H1 (cell line): ENCODE data around the gene PCDHA5. TPM values are rescaled to one million over a fixed set of nuclear protein-coding genes. Genes with fewer than 3 reads are reported as not detected.
"Not testable (repeated sequence)": the region's sequence is repeated elsewhere in the genome, so short reads cannot be mapped to it uniquely, and the experiment has no call there.

Experiments used
- CTCF ChIA-PET: fragments of 300-600 bp; sonication (Branson Sonifier 250); formaldehyde crosslinking; loops from one replicate; lab custom pipeline; 2021; ENCODE audit not compliant: partially characterized antibody; lab: Charles Lee
- POLR2A ChIA-PET: fragments of 300-600 bp; sonication (Branson Sonifier 250); formaldehyde crosslinking; loops from one replicate; lab custom pipeline; 2021; ENCODE audit warnings: inconsistent platforms; ENCODE audit not compliant: partially characterized antibody; lab: Charles Lee
- DNase-seq, 2 experiments: peaks; one replicate each; pipeline versions ENCODE4 v3.0.0 to v3.0.0-alpha.2; 2010 to 2022; ENCODE audit warnings: low spot score in 2 of 2, low read depth in 1 of 2, mixed read lengths in 1 of 2
- FAIRE-seq: peaks from 2 replicates; lab custom pipeline; 2011; peaks lifted over from hg19 to GRCh38; lab: Jason Lieb, UNC
- H2AFZ ChIP-seq: 2 replicates; pipeline ENCODE4 v1.8.1; 2012; ENCODE audit warnings: low read length, inconsistent platforms
- H2AK5ac ChIP-seq: 2 replicates; pipeline ENCODE4 v1.6.1; 2013; ENCODE audit warnings: low read depth, low read length
- H2BK120ac ChIP-seq: replicated peaks from 2 replicates; pipeline ENCODE3; 2013; ENCODE audit warnings: low read depth, low read length, inconsistent platforms
- H2BK12ac ChIP-seq: 2 replicates; pipeline ENCODE4 v1.6.1; 2013; ENCODE audit warnings: low read depth, low read length
- H2BK15ac ChIP-seq: 2 replicates; pipeline ENCODE4 v1.6.1; 2013; ENCODE audit warnings: low read length
- H2BK20ac ChIP-seq: 2 replicates; pipeline ENCODE4 v1.6.1; 2013; ENCODE audit warnings: low read length
- H2BK5ac ChIP-seq: 2 replicates; pipeline ENCODE4 v1.6.1; 2013; ENCODE audit warnings: low read depth, low read length
- H3K14ac ChIP-seq: 2 replicates; pipeline ENCODE4 v1.6.1; 2013; ENCODE audit warnings: inconsistent platforms; ENCODE audit not compliant: insufficient read length
- H3K18ac ChIP-seq: 2 replicates; pipeline ENCODE4 v1.6.1; 2013; ENCODE audit warnings: low read length; ENCODE audit errors: extremely low read depth
- H3K23ac ChIP-seq: 2 replicates; pipeline ENCODE4 v1.6.1; 2013; ENCODE audit warnings: inconsistent platforms; ENCODE audit not compliant: insufficient read length
- H3K23me2 ChIP-seq: 2 replicates; pipeline ENCODE4 v1.6.1; 2013; ENCODE audit warnings: low read depth, low read length
- H3K27ac ChIP-seq: 2 replicates; pipeline ENCODE4 v1.6.1; 2011; ENCODE audit warnings: low read depth, low read length, inconsistent platforms
- H3K27me3 ChIP-seq, 4 experiments: replicated peaks in 1 of 4; 1 replicate in 1 of 4; 2 replicates in 3 of 4; pipeline versions ENCODE4 v1.6.1 to v1.8.1; 2011 to 2013; ENCODE audit warnings: low read length in 3 of 4, mild to moderate bottlenecking in 3 of 4, inconsistent platforms in 2 of 4, mixed read lengths in 2 of 4, moderate library complexity in 1 of 4; ENCODE audit not compliant: control insufficient read depth in 3 of 4, insufficient read depth in 3 of 4; ENCODE audit errors: extremely low read depth in 1 of 4
- H3K36me3 ChIP-seq, 4 experiments: 2 replicates each; pipeline versions ENCODE4 v1.6.1 to v1.8.1; 2011 to 2013; ENCODE audit warnings: mild to moderate bottlenecking in 4 of 4, low read length in 3 of 4, moderate library complexity in 2 of 4, control low read depth in 1 of 4, inconsistent platforms in 1 of 4; ENCODE audit not compliant: insufficient read depth in 4 of 4, control insufficient read depth in 2 of 4
- H3K4ac ChIP-seq: replicated peaks from 2 replicates; pipeline ENCODE3; 2013; ENCODE audit warnings: low read length, low read depth, mixed read lengths, inconsistent platforms; ENCODE audit not compliant: insufficient read length
- H3K4me1 ChIP-seq, 4 experiments: replicated peaks in 1 of 4; 1 replicate in 1 of 4; 2 replicates in 3 of 4; pipeline versions ENCODE4 v1.6.1 to v1.8.1; 2011 to 2013; ENCODE audit warnings: low read length in 3 of 4, inconsistent platforms in 2 of 4, mixed read lengths in 1 of 4; ENCODE audit not compliant: insufficient read depth in 4 of 4, control insufficient read depth in 3 of 4
- H3K4me2 ChIP-seq, 2 experiments: 2 replicates each; pipeline versions ENCODE4 v1.6.1 to v1.8.1; 2011 to 2013; ENCODE audit warnings: low read depth in 2 of 2, low read length in 2 of 2, control low read depth in 1 of 2, inconsistent platforms in 1 of 2, mild to moderate bottlenecking in 1 of 2; ENCODE audit not compliant: insufficient read depth in 1 of 2
- H3K4me3 ChIP-seq, 4 experiments: fragments of 200-600, 300-600 bp in 1 of 4; sonication (generic), shearing (Covaris generic), sonication (Bioruptor Twin) in 1 of 4; 2 replicates each; pipeline versions ENCODE4 v1.5.1 to v1.8.1; 2011 to 2016; ENCODE audit warnings: low read length in 4 of 4, low read depth in 3 of 4, control low read depth in 2 of 4, inconsistent platforms in 2 of 4, mild to moderate bottlenecking in 2 of 4, mixed read lengths in 1 of 4, moderate library complexity in 1 of 4; ENCODE audit not compliant: insufficient read depth in 2 of 4; ENCODE audit errors: extremely low read depth in 1 of 4
- H3K56ac ChIP-seq: replicated peaks from 2 replicates; pipeline ENCODE3; 2013; ENCODE audit warnings: low read depth, mild to moderate bottlenecking, mixed read lengths, low read length, inconsistent platforms; ENCODE audit not compliant: insufficient read length
- H3K79me1 ChIP-seq: 2 replicates; pipeline ENCODE4 v1.6.1; 2013; ENCODE audit warnings: low read depth, low read length, control low read depth
- H3K79me2 ChIP-seq, 2 experiments: 2 replicates each; pipeline versions ENCODE4 v1.6.1 to v1.8.1; 2012 to 2013; ENCODE audit warnings: low read length in 2 of 2, mild to moderate bottlenecking in 2 of 2, inconsistent platforms in 1 of 2; ENCODE audit not compliant: insufficient read depth in 2 of 2, control insufficient read depth in 1 of 2
- H3K9ac ChIP-seq, 4 experiments: replicated peaks in 1 of 4; 1 replicate in 1 of 4; 2 replicates in 3 of 4; pipeline versions ENCODE4 v1.6.1 to v1.8.1; 2011 to 2013; ENCODE audit warnings: low read depth in 3 of 4, low read length in 3 of 4, control low read depth in 2 of 4, mild to moderate bottlenecking in 2 of 4, moderate library complexity in 2 of 4, inconsistent platforms in 1 of 4; ENCODE audit errors: extremely low read depth in 1 of 4
- H3K9me3 ChIP-seq, 2 experiments: 2 replicates each; pipeline versions ENCODE4 v1.6.1 to v1.8.1; 2012 to 2013; ENCODE audit warnings: mild to moderate bottlenecking in 2 of 2, moderate library complexity in 2 of 2, control low read depth in 1 of 2, inconsistent platforms in 1 of 2, low read depth in 1 of 2, low read length in 1 of 2, mixed read lengths in 1 of 2; ENCODE audit not compliant: insufficient read depth in 2 of 2
- H4K20me1 ChIP-seq, 2 experiments: replicated peaks in 1 of 2; 2 replicates each; pipeline versions ENCODE3 to v1.8.1; 2011 to 2013; ENCODE audit warnings: inconsistent platforms in 2 of 2, low read length in 2 of 2, mild to moderate bottlenecking in 1 of 2; ENCODE audit not compliant: insufficient read depth in 2 of 2, control insufficient read depth in 1 of 2
- H4K5ac ChIP-seq: 2 replicates; pipeline ENCODE4 v1.6.1; 2013; ENCODE audit warnings: low read length, low read depth, mixed read lengths, inconsistent platforms; ENCODE audit not compliant: insufficient read length
- H4K8ac ChIP-seq: 2 replicates; pipeline ENCODE4 v1.8.0; 2013; ENCODE audit warnings: mild to moderate bottlenecking, moderate library complexity, low read length, inconsistent platforms; ENCODE audit not compliant: insufficient read depth; ENCODE audit errors: extremely low read depth
- H4K91ac ChIP-seq: replicated peaks from 2 replicates; pipeline ENCODE3; 2013; ENCODE audit warnings: low read length, mixed read lengths, inconsistent platforms; ENCODE audit not compliant: insufficient read length
- WGBS, 2 experiments: shearing (Covaris generic) in 1 of 2; methylation state at CpG; one replicate each; pipeline versions ENCODE4 v1.1.6 to v1.1.7; 2013 to 2015; ENCODE audit warnings: low lambda C conversion rate in 2 of 2, mixed read lengths in 2 of 2, inconsistent platforms in 1 of 2, low coverage in 1 of 2, missing lambda C conversion rate in 1 of 2; ENCODE audit not compliant: insufficient replicate concordance in 2 of 2, insufficient coverage in 1 of 2, insufficient read length in 1 of 2; ENCODE audit errors: extremely low coverage in 1 of 2, missing lambda C conversion rate in 1 of 2; 5-methylcytosine and 5-hydroxymethylcytosine counted together
- polyA plus RNA-seq, 7 experiments: library from polyadenylated mRNA; depleted of rRNA in 3 of 7; stranded (reverse) in 5 of 7; unstranded in 2 of 7; fragments of >200 nt in 5 of 7; fragments of 200-250 nt in 2 of 7; gene quantifications; 1 replicate in 5 of 7; 2 replicates in 1 of 7; 4 replicates in 1 of 7; pipeline versions ENCODE4 v1.2.1 to v1.2.3, GENCODE V29; 2011 to 2013; ENCODE audit warnings: missing spikeins in 2 of 7, mixed read lengths in 2 of 7
- total RNA-seq: library from RNA; stranded (reverse); fragmentation: NEBNext Ultra II Directional; extraction: Animal tissue kit (Norgen Biotek cat#: 25700); gene quantifications from 2 replicates; pipeline ENCODE4 v1.2.1, GENCODE V29; 2021

PCDHA5 gene
- total and polyA plus RNA-seq, 2 of the 8 experiments (the other 6 are each of a cell fraction or from before 2014, with no cell fraction given) = 0.33 to 0.76 TPM

DNA sequence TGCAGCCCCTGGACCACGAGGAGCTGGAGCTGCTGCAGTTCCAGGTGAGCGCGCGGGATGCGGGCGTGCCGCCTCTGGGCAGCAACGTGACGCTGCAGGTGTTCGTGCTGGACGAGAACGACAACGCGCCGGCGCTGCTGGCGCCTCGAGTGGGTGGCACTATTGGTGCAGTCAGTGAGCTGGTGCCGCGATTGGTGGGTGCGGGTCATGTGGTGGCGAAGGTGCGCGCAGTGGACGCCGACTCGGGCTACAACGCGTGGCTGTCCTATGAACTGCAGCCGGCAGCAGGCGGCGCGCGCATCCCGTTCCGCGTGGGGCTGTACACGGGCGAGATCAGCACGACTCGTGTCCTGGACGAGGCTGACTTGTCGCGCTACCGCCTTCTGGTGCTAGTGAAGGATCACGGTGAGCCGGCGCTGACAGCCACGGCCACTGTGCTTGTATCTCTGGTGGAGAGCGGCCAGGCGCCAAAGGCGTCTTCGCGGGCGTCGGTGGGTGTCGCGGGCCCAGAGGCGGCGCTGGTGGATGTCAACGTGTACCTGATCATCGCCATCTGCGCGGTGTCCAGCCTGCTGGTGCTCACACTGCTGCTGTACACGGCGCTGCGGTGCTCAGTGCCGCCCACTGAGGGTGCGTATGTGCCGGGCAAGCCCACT is 33.4 kb upstream of the PCDHA5 start:
- CTCF ChIA-PET = interaction anchor here (1.1 to 3.5 kb wide), 3 partner anchors 9 to 264 kb away, joined by 3 to 36 read pairs (median 4); partner anchors contain the start of gene PCDHA4
- H4K20me1 ChIP-seq, H3K14ac ChIP-seq, H2AK5ac ChIP-seq, H3K4me3 ChIP-seq, H3K36me3 ChIP-seq, H4K91ac ChIP-seq, H2BK12ac ChIP-seq, H2AFZ ChIP-seq, H3K27ac ChIP-seq, H3K79me2 ChIP-seq, H3K79me1 ChIP-seq, POLR2A ChIA-PET, FAIRE-seq, H2BK5ac ChIP-seq, H3K23ac ChIP-seq, H2BK15ac ChIP-seq, H3K23me2 ChIP-seq, DNase-seq, H3K56ac ChIP-seq, H3K18ac ChIP-seq, H3K9ac ChIP-seq, H3K4ac ChIP-seq, H4K5ac ChIP-seq, H2BK20ac ChIP-seq, H3K27me3 ChIP-seq, H3K4me2 ChIP-seq, H3K4me1 ChIP-seq, H2BK120ac ChIP-seq, H4K8ac ChIP-seq: not testable (repeated sequence)
- 90% methylated on average over 28 of the region's 70 CpGs; no CpG with 5 or more reads in 1 of the 2 experiments for WGBS, 2 experiments
- peaks cover 22 to 38% of the 10 kb centered on the region in 2 experiments for H3K9me3 ChIP-seq
